ENCODE measurements around the gene BPIFB2. TPM values are rescaled to one million over a fixed set of nuclear protein-coding genes. Genes with fewer than 3 reads are reported as not detected.

The BPIFB2 gene
- polyA plus RNA-seq, 3 donors: not detected

- Histone ChIP-seq H3K79me2 (ENCODE audit: insufficient read depth, low read length) (no peaks in the 10 kb centered on the region), H3K4me1 (ENCODE audit: control insufficient read depth in 1 of 2, insufficient read depth in 2 of 2, low read length in 2 of 2) (no peaks in the 10 kb centered on the region), H3K9ac (ENCODE audit: insufficient read depth, low read length, poor library complexity, severe bottlenecking) (no peak overlapping the region), H3K4me2 (replicated peaks; ENCODE audit: extremely low read depth, low read length, poor library complexity, severe bottlenecking) (no peak overlapping the region), H4K20me1 (ENCODE audit: insufficient read depth, low read length) (no peaks in the 10 kb centered on the region), H3K4me3 (replicated peaks in 1 of 3; ENCODE audit: low read depth in 2 of 3, low read length in 3 of 3) (no peak overlapping the region), H3K27ac (ENCODE audit: low read depth in 1 of 2, low read length in 2 of 2) (no peak overlapping the region), H3K27me3 (ENCODE audit: control insufficient read depth in 2 of 2, insufficient read depth in 2 of 2, low read length in 2 of 2) (no peaks in the 10 kb centered on the region), H3K36me3 (replicated peaks in 1 of 2; ENCODE audit: control insufficient read depth in 1 of 2, insufficient read depth in 2 of 2, low read length in 2 of 2) (no peaks in the 10 kb centered on the region), H2AFZ (ENCODE audit: insufficient read depth, low read depth, low read length, poor library complexity, severe bottlenecking) (no peak overlapping the region), H3K9me3 (replicated peaks in 1 of 2; ENCODE audit: control insufficient read depth in 1 of 2, insufficient read depth in 1 of 2, low read length in 2 of 2) (no peaks in the 10 kb centered on the region)
- Mint-ChIP-seq H3K27ac (no peak overlapping the region), H3K4me3 (no peak overlapping the region), H3K9me3 (peaks cover 0 to 2% (median 0%) of the 10 kb centered on the region in 7 donors), H3K27me3 (ENCODE audit: low read depth in 3 of 3) (peaks cover 0 to 3% (median 2%) of the 10 kb centered on the region in 3 donors), H3K36me3 (no peaks in the 10 kb centered on the region), H3K4me1 (no peaks in the 10 kb centered on the region)
- TF ChIP-seq CTCF (IDR thresholded peaks at IDR 0.05): no peak
- intact Hi-C loops (cut with micrococcal nuclease): no loop called here
- DNase-seq: no peak
- 92% methylated on average over 12 of the region's 15 CpGs for WGBS (ENCODE audit: insufficient coverage)
Observed at GRCh38 chr20:33012327-33013189, 5.1 kb downstream of the BPIFB2 start.

- Histone ChIP-seq H3K36me3 (replicated peaks in 1 of 2; ENCODE audit: control insufficient read depth in 1 of 2, insufficient read depth in 2 of 2, low read length in 2 of 2) (no peaks in the 10 kb centered on the region), H3K4me1 (ENCODE audit: control insufficient read depth in 1 of 2, insufficient read depth in 2 of 2, low read length in 2 of 2) (no peaks in the 10 kb centered on the region), H3K4me2 (replicated peaks; ENCODE audit: extremely low read depth, low read length, poor library complexity, severe bottlenecking) (no peak overlapping the region), H3K9ac (ENCODE audit: insufficient read depth, low read length, poor library complexity, severe bottlenecking) (no peak overlapping the region), H4K20me1 (ENCODE audit: insufficient read depth, low read length) (no peaks in the 10 kb centered on the region), H3K27me3 (ENCODE audit: control insufficient read depth in 2 of 2, insufficient read depth in 2 of 2, low read length in 2 of 2) (no peaks in the 10 kb centered on the region), H3K27ac (ENCODE audit: low read depth in 1 of 2, low read length in 2 of 2) (no peak overlapping the region), H3K9me3 (replicated peaks in 1 of 2; ENCODE audit: control insufficient read depth in 1 of 2, insufficient read depth in 1 of 2, low read length in 2 of 2) (no peaks in the 10 kb centered on the region), H3K4me3 (replicated peaks in 1 of 3; ENCODE audit: low read depth in 2 of 3, low read length in 3 of 3) (no peak overlapping the region), H3K79me2 (ENCODE audit: insufficient read depth, low read length) (no peaks in the 10 kb centered on the region), H2AFZ (ENCODE audit: insufficient read depth, low read depth, low read length, poor library complexity, severe bottlenecking) (no peak overlapping the region)
- Mint-ChIP-seq H3K4me3 (no peak overlapping the region), H3K4me1 (no peaks in the 10 kb centered on the region), H3K36me3 (no peaks in the 10 kb centered on the region), H3K27me3 (ENCODE audit: low read depth in 3 of 3) (peaks cover 1 to 3% (median 2%) of the 10 kb centered on the region in 3 donors), H3K9me3 (peaks cover 0 to 2% (median 0%) of the 10 kb centered on the region in 7 donors), H3K27ac (no peak overlapping the region)
- no peak for TF ChIP-seq CTCF (IDR thresholded peaks at IDR 0.05)
- DNase-seq: no peak
- intact Hi-C loops (cut with micrococcal nuclease): no loop called here
- 89% methylated on average over 11 of the region's 12 CpGs for WGBS (ENCODE audit: insufficient coverage)
Observed at GRCh38 chr20:33013701-33014326, 6.3 kb downstream of the BPIFB2 start.

Data from CD14-positive monocyte (primary cell).